ENCODE data around the gene MYOCOS. TPM values are rescaled to one million over a fixed set of nuclear protein-coding genes. Genes with fewer than 3 reads are reported as not detected.

Gene MYOCOS
- total RNA-seq, 1 experiment from 2014 or later = not detected

DNA sequence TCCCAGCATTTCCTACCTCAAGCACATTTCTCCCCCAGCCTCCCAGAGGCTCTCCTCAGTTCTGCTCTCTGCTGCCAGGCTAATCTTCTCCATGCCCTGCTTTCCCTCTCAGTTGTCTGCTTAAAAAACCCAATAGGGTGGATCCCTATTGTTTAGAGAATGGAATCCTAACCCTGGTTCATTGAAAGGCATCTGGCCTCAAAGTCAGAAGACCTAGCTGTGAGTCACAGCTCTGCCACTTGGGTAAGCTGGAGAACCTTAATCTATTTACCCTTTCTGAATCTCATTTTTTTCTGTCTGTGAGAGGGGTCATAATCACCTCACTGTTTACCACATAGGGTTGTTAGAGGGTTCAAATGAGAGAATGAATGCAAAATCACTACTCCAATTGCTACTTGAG, 42.9 kb downstream of the MYOCOS start:
- BruUV-seq (replicated peaks) = no TSS peak
- Histone ChIP-seq H3K4me2 (ENCODE audit: low read length) (no peak overlapping the region), H2AFZ (ENCODE audit: low read length) (no peak overlapping the region), H3K27me3 (ENCODE audit: low read length) (peaks cover 61% of the 10 kb centered on the region), H3K36me3 (ENCODE audit: low read depth, low read length) (no peaks in the 10 kb centered on the region), H3K4me3 (ENCODE audit: low read length) (no peak overlapping the region), H3K79me2 (ENCODE audit: low read length) (no peaks in the 10 kb centered on the region), H4K20me1 (ENCODE audit: low read length) (no peaks in the 10 kb centered on the region), H3K4me1 (ENCODE audit: insufficient read depth, low read length) (peaks cover 13% of the 10 kb centered on the region), H3K9me2 (replicated peaks; ENCODE audit: low read length) (no peaks in the 10 kb centered on the region), H3K9me3 (ENCODE audit: low read length) (no peaks in the 10 kb centered on the region), H3K9ac (ENCODE audit: low read length) (no peak overlapping the region), H3K27ac (ENCODE audit: low read length) (no peak overlapping the region), H3F3A (ENCODE audit: low read length, unreplicated experiment) (no peaks in the 10 kb centered on the region)
- intact Hi-C loops (cut with micrococcal nuclease) = no loop called here
- DNase-seq (no peak), ATAC-seq (no peak)
- CTCF ChIA-PET = interaction anchor here (0.6 kb wide), 1 partner anchor 20 kb away, joined by 3 read pairs; no protein-coding TSS in a partner anchor
- POLR2A ChIA-PET (ENCODE audit: unreplicated experiment) = no interaction called here
- TF ChIP-seq EZH2 (IDR thresholded peaks at IDR 0.05; ENCODE audit: low read length, unreplicated experiment) (no peak), EZH2phosphoT487 (IDR thresholded peaks at IDR 0.05; ENCODE audit: borderline replicate concordance, low read length) (no peak)
- TF ChIP-seq, protein P1, sequence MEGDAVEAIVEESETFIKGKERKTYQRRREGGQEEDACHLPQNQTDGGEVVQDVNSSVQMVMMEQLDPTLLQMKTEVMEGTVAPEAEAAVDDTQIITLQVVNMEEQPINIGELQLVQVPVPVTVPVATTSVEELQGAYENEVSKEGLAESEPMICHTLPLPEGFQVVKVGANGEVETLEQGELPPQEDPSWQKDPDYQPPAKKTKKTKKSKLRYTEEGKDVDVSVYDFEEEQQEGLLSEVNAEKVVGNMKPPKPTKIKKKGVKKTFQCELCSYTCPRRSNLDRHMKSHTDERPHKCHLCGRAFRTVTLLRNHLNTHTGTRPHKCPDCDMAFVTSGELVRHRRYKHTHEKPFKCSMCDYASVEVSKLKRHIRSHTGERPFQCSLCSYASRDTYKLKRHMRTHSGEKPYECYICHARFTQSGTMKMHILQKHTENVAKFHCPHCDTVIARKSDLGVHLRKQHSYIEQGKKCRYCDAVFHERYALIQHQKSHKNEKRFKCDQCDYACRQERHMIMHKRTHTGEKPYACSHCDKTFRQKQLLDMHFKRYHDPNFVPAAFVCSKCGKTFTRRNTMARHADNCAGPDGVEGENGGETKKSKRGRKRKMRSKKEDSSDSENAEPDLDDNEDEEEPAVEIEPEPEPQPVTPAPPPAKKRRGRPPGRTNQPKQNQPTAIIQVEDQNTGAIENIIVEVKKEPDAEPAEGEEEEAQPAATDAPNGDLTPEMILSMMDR (conservative IDR thresholded peaks at IDR 0.05; ENCODE audit: low read depth, low read length) = no peak

DNA sequence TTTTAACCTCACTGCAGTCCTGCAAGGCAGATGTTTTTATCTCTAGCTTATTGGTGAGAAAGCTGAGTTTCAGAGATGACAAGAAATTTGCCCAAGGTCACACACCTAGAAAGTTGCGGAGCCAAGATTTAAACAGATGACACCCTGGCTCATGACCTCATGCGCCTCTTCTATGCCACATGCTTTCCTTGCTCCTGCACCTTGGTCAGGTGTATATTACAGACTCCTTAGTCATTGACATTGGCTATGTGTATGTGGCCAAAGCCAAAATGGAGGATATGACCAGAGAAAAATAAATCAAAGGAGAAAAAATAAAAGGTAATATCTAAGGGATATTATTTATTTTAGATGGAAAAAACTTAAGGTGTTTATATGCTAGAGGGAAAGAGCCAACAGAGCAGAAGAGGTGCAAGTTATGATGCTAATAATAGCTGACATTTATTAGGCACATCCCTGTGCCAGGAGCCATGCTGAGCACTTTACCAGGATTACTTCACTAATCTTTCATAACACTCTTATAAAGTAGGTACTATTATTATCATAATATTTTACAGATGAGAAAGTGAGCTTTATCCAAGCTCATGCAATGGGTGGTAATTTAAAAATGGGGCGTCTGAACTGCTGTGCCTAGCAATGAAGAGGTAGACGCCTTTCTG, 44.2 kb downstream of the MYOCOS start:
- Histone ChIP-seq H3F3A (ENCODE audit: low read length, unreplicated experiment) (no peaks in the 10 kb centered on the region), H3K27ac (ENCODE audit: low read length) (no peak overlapping the region), H3K9me3 (ENCODE audit: low read length) (no peaks in the 10 kb centered on the region), H3K4me1 (ENCODE audit: insufficient read depth, low read length) (peaks cover 4% of the 10 kb centered on the region), H3K4me3 (ENCODE audit: low read length) (no peak overlapping the region), H3K9ac (ENCODE audit: low read length) (no peak overlapping the region), H3K79me2 (ENCODE audit: low read length) (no peaks in the 10 kb centered on the region), H3K36me3 (ENCODE audit: low read depth, low read length) (no peaks in the 10 kb centered on the region), H3K27me3 (ENCODE audit: low read length) (peaks cover 62% of the 10 kb centered on the region), H3K9me2 (replicated peaks; ENCODE audit: low read length) (no peaks in the 10 kb centered on the region), H4K20me1 (ENCODE audit: low read length) (no peaks in the 10 kb centered on the region), H3K4me2 (ENCODE audit: low read length) (no peak overlapping the region), H2AFZ (ENCODE audit: low read length) (no peak overlapping the region)
- intact Hi-C loops (cut with micrococcal nuclease) = no loop called here
- no peak for DNase-seq
- BruUV-seq (replicated peaks) = no TSS peak
- TF ChIP-seq, protein P1 (conservative IDR thresholded peaks at IDR 0.05; ENCODE audit: low read depth, low read length) = no peak
- no peak for TF ChIP-seq EZH2phosphoT487 (IDR thresholded peaks at IDR 0.05; ENCODE audit: borderline replicate concordance, low read length)
- no peak for TF ChIP-seq EZH2 (IDR thresholded peaks at IDR 0.05; ENCODE audit: low read length, unreplicated experiment)
- ATAC-seq = no peak
- POLR2A ChIA-PET (ENCODE audit: unreplicated experiment) = no interaction called here
- CTCF ChIA-PET = no interaction called here

DNA sequence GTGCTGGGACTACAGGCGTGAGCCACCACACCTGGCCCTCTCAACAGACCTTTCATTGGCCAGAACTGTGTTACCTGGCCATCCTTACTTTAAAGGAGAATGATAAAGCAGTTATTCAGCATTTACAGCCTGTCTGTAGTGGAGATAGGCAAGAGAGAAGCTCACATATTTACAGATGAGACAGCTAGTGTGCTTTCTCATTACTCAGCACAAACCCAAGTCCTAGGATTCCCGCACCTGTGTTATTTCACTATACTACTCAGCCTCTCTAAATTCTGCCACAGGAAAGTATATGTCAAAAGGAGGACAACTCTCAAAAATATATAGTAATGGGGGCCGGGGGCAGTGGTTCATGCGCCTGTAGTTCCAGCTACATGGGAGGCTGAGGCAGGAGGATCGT, 46.3 kb downstream of the MYOCOS start:
- DNase-seq = no peak
- Histone ChIP-seq H3K9me3 (ENCODE audit: low read length) (no peaks in the 10 kb centered on the region), H3K4me1 (ENCODE audit: insufficient read depth, low read length) (no peaks in the 10 kb centered on the region), H3F3A (ENCODE audit: low read length, unreplicated experiment) (no peaks in the 10 kb centered on the region), H3K27me3 (ENCODE audit: low read length) (peaks cover 70% of the 10 kb centered on the region), H3K4me3 (ENCODE audit: low read length) (no peak overlapping the region), H3K27ac (ENCODE audit: low read length) (no peak overlapping the region), H3K9ac (ENCODE audit: low read length) (no peak overlapping the region), H2AFZ (ENCODE audit: low read length) (no peak overlapping the region), H3K9me2 (replicated peaks; ENCODE audit: low read length) (no peaks in the 10 kb centered on the region), H3K79me2 (ENCODE audit: low read length) (no peaks in the 10 kb centered on the region), H3K36me3 (ENCODE audit: low read depth, low read length) (no peaks in the 10 kb centered on the region), H3K4me2 (ENCODE audit: low read length) (no peak overlapping the region), H4K20me1 (ENCODE audit: low read length) (no peaks in the 10 kb centered on the region)
- intact Hi-C loops (cut with micrococcal nuclease) = no loop called here
- ChIA-PET POLR2A (ENCODE audit: unreplicated experiment) (interaction anchor here (0.6 kb wide), 1 partner anchor 49 kb away, joined by 4 read pairs; no protein-coding TSS in a partner anchor), CTCF (no interaction called here)
- BruUV-seq (replicated peaks) = no TSS peak
- TF ChIP-seq EZH2phosphoT487 (IDR thresholded peaks at IDR 0.05; ENCODE audit: borderline replicate concordance, low read length) (no peak), EZH2 (IDR thresholded peaks at IDR 0.05; ENCODE audit: low read length, unreplicated experiment) (no peak)
- TF ChIP-seq, protein P1 (conservative IDR thresholded peaks at IDR 0.05; ENCODE audit: low read depth, low read length) = no peak
- no peak for ATAC-seq
